ENCODE results near the gene DPEP2.

- TF ChIP-seq CTCF (IDR thresholded peaks at IDR 0.05 in 4 of 5, conservative IDR thresholded peaks at IDR 0.05 in 1 of 5) (no peak), POLR2A (IDR thresholded peaks at IDR 0.05) (no peak)
Observed at GRCh38 chr16:67957622-67958021, 41.7 kb downstream of the DPEP2 start.
